ENCODE data around the gene POLD4. TPM values are rescaled to one million over a fixed set of nuclear protein-coding genes. Genes with fewer than 3 reads are reported as not detected.
A peak's percentile ranks its signal among the peaks of the same experiment; 100 is the strongest.

POLD4 gene
- total RNA-seq, 4 donors from 2014 or later: 57.4 to 115 (median 87.9) TPM

GRCh38 chr11:67308031-67308866, 45.1 kb downstream of the POLD4 start:
- DNase-seq (no peak), ATAC-seq (no peak)
- Histone ChIP-seq H3K9me3 (no peaks in the 10 kb centered on the region), H3K27ac (no peak overlapping the region), H3K4me3 (no peak overlapping the region), H3K4me1 (peaks cover 7 to 11% of the 10 kb centered on the region in 2 donors), H3K36me3 (peaks cover 0 to 20% of the 10 kb centered on the region in 2 donors), H3K27me3 (no peaks in the 10 kb centered on the region)
- intact Hi-C loops (cut with DNase I; ENCODE audit: low total_unique reads): no loop called here
- TF ChIP-seq POLR2A (IDR thresholded peaks at IDR 0.05): no peak
- no peak for TF ChIP-seq CTCF (IDR thresholded peaks at IDR 0.05 in 4 of 5, conservative IDR thresholded peaks at IDR 0.05 in 1 of 5)
- in situ Hi-C loops (cut with MboI; ENCODE audit: low sequenced_read_pairs in 4 of 4): no loop called here

GRCh38 chr11:67307545-67308001, 45.8 kb downstream of the POLD4 start:
- ATAC-seq: no peak
- H3K27me3 ChIP-seq: no peaks in the 10 kb centered on the region
- no peaks in the 10 kb centered on the region for H3K9me3 ChIP-seq
- in situ Hi-C loops (cut with MboI; ENCODE audit: low sequenced_read_pairs in 4 of 4) (no loop called here), intact Hi-C loops (cut with DNase I; ENCODE audit: low total_unique reads) (no loop called here)
- H3K4me3 ChIP-seq: no peak overlapping the region
- DNase-seq: no peak
- no peak overlapping the region for H3K27ac ChIP-seq
- H3K4me1 ChIP-seq: peaks cover 10 to 16% of the 10 kb centered on the region in 2 donors
- no peak for TF ChIP-seq CTCF (IDR thresholded peaks at IDR 0.05 in 4 of 5, conservative IDR thresholded peaks at IDR 0.05 in 1 of 5)
- TF ChIP-seq POLR2A (IDR thresholded peaks at IDR 0.05): no peak
- H3K36me3 ChIP-seq: peaks cover 0 to 20% of the 10 kb centered on the region in 2 donors

- H3K27ac ChIP-seq: no peak overlapping the region
- TF ChIP-seq CTCF (IDR thresholded peaks at IDR 0.05 in 4 of 5, conservative IDR thresholded peaks at IDR 0.05 in 1 of 5): no peak
- no peak for TF ChIP-seq POLR2A (IDR thresholded peaks at IDR 0.05)
- DNase-seq: no peak
- H3K27me3 ChIP-seq: no peaks in the 10 kb centered on the region
- H3K4me1 ChIP-seq: peaks cover 15 to 21% of the 10 kb centered on the region in 2 donors
- intact Hi-C loops (cut with DNase I; ENCODE audit: low total_unique reads) (no loop called here), in situ Hi-C loops (cut with MboI; ENCODE audit: low sequenced_read_pairs in 4 of 4) (no loop called here)
- H3K9me3 ChIP-seq: no peaks in the 10 kb centered on the region
- H3K36me3 ChIP-seq: peaks cover 0 to 20% of the 10 kb centered on the region in 2 donors
- no peak overlapping the region for H3K4me3 ChIP-seq
- ATAC-seq: no peak
Measured at GRCh38 chr11:67306769-67307544, 46.4 kb downstream of the POLD4 start.

GRCh38 chr11:67304511-67305113, 48.7 kb downstream of the POLD4 start:
- H3K4me3 ChIP-seq: peak overlapping the region; percentile 76 to 94 (median 90)
- no peaks in the 10 kb centered on the region for H3K27me3 ChIP-seq
- DNase-seq (no peak), ATAC-seq (no peak)
- H3K36me3 ChIP-seq: peaks cover 0 to 8% of the 10 kb centered on the region in 2 donors
- H3K9me3 ChIP-seq: no peaks in the 10 kb centered on the region
- peaks cover 20 to 25% of the 10 kb centered on the region in 2 donors for H3K4me1 ChIP-seq
- H3K27ac ChIP-seq: peak overlapping the region in 2 of 4 donors; percentile 83 to 89
- intact Hi-C loops (cut with DNase I; ENCODE audit: low total_unique reads) (loop anchor here (5.0 kb wide), 1 partner anchor 37 kb away; the partner anchor contains the start of gene GRK2), in situ Hi-C loops (cut with MboI; ENCODE audit: low sequenced_read_pairs in 4 of 4) (no loop called here)
- TF ChIP-seq POLR2A (IDR thresholded peaks at IDR 0.05): no peak
- no peak for TF ChIP-seq CTCF (IDR thresholded peaks at IDR 0.05 in 4 of 5, conservative IDR thresholded peaks at IDR 0.05 in 1 of 5)
